Islet of Langerhans (tissue), 1 donor: ENCODE results near the gene HLCS.

Experiments used
- FAIRE-seq: peaks from one replicate; lab custom pipeline; 2011; peaks lifted over from hg19 to GRCh38; lab: Jason Lieb, UNC

Gene HLCS

GRCh38 chr21:36701756-36702621 is 264.5 kb downstream of the HLCS start:
- no peak for FAIRE-seq

GRCh38 chr21:36700971-36701755 is 265.3 kb downstream of the HLCS start:
- FAIRE-seq, result no peak
